ENCODE results near the gene HGF.

GRCh38 chr7:81664304-81664703 lies 105.5 kb downstream of the HGF start:
- TF ChIP-seq CTCF (conservative IDR thresholded peaks at IDR 0.05 in 1 of 2, IDR thresholded peaks at IDR 0.05 in 1 of 2; ENCODE audit: extremely low read depth in 1 of 2, insufficient read depth in 1 of 2, low read depth in 1 of 2, low read length in 2 of 2) (no peak), EZH2 (IDR thresholded peaks at IDR 0.05; ENCODE audit: borderline replicate concordance, low read length) (no peak)
